Breast epithelium (tissue), 3 donors: Measurements from ENCODE around the gene PLA2G7.

ENCODE experiments used
- POLR2A ChIP-seq: fragments of 450-650 bp; IDR thresholded peaks from one replicate; pipeline ENCODE4 v1.6.1; 2016; ENCODE audit warnings: antibody characterized with exemption, mild to moderate bottlenecking, moderate library complexity
- POLR2AphosphoS5 ChIP-seq, 3 donors: sonication (generic); formaldehyde crosslinking; IDR thresholded peaks; one replicate each; pipeline ENCODE4 v1.6.1; 2017; ENCODE audit warnings: antibody characterized with exemption in 3 of 3
- TF ChIP-seq, protein P1 (sequence below), 3 donors: fragments of 450-650 bp; IDR thresholded peaks; one replicate each; pipeline ENCODE4 v1.5.1; 2016 to 2017; ENCODE audit warnings: antibody characterized with exemption in 3 of 3, mild to moderate bottlenecking in 3 of 3, moderate library complexity in 3 of 3

DNA sequence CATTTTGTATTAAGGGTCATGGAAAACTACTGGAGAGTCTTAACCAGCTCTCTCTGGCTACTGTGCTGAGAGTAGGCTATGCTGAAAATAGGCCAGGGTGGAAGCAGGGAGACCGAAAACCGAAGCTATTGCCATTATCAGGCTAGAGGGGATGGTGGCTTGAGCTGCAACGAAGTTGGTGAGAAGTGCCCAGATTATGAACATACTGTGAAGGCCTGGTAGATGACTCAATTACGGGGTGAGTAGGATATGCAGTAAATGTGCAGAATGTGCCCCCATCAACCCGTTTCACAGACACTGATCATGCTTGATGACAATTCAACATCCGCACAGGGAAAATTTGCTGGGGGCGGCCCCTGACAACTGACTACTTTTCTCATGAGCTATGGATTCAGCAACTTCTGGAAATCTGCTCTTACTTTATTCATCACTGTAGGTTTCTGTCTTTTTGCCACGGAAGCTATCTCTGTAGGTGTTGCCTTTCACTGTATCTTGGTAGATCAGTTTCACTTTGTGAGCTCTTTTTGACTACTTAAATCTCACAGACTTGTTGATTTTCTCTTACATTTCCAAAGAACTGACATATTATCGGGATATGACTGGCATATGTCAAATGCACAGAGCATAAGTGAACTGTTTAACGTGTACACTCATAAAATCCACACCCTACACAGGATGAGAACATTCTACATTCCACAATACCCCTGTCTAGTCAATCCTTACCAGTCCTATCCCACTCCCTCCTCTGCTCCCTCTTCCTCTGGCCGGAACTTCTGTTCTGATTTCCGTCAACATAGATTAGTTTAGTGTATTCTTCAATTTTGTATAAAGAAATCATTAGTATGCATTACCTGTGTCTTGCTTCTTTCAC is 42.5 kb upstream of the PLA2G7 start:
- TF ChIP-seq, protein P1, sequence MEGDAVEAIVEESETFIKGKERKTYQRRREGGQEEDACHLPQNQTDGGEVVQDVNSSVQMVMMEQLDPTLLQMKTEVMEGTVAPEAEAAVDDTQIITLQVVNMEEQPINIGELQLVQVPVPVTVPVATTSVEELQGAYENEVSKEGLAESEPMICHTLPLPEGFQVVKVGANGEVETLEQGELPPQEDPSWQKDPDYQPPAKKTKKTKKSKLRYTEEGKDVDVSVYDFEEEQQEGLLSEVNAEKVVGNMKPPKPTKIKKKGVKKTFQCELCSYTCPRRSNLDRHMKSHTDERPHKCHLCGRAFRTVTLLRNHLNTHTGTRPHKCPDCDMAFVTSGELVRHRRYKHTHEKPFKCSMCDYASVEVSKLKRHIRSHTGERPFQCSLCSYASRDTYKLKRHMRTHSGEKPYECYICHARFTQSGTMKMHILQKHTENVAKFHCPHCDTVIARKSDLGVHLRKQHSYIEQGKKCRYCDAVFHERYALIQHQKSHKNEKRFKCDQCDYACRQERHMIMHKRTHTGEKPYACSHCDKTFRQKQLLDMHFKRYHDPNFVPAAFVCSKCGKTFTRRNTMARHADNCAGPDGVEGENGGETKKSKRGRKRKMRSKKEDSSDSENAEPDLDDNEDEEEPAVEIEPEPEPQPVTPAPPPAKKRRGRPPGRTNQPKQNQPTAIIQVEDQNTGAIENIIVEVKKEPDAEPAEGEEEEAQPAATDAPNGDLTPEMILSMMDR (IDR thresholded peaks at IDR 0.05) = no peak
- TF ChIP-seq POLR2A (no peak), POLR2AphosphoS5 (IDR thresholded peaks at IDR 0.05) (no peak)
